K562 (cell line): ENCODE results near the gene MIDN. TPM values are rescaled to one million over a fixed set of nuclear protein-coding genes. Genes with fewer than 3 reads are reported as not detected.

Experiments used
- ARID3B ChIP-seq: fragments of 250-450 bp; sonication (Bioruptor Pico); IDR thresholded peaks from 2 replicates; pipeline ENCODE4 v1.4.0; 2020; ENCODE audit warnings: borderline replicate concordance
- BCOR ChIP-seq: fragments of 450-650 bp; IDR thresholded peaks from 2 replicates; pipeline ENCODE4 v1.6.1; 2016
- CHCHD3 ChIP-seq: fragments of 250-450 bp; sonication (Bioruptor Pico); IDR thresholded peaks from 2 replicates; pipeline ENCODE4 v2.1.2; 2022; ENCODE audit warnings: mild to moderate bottlenecking
- CHD2 ChIP-seq: IDR thresholded peaks from 2 replicates; pipeline ENCODE4 v1.6.1; 2011; ENCODE audit warnings: low read depth, low read length
- DDX20 ChIP-seq: fragments of 450-650 bp; IDR thresholded peaks from 2 replicates; pipeline ENCODE4 v1.6.1; 2016; ENCODE audit warnings: missing genetic modification characterization, low read depth, mild to moderate bottlenecking, missing compliant biosample characterization, moderate library complexity
- HMBOX1 ChIP-seq: sonication (generic); IDR thresholded peaks from 2 replicates; pipeline ENCODE4 v1.6.1; 2016
- MEF2D ChIP-seq: conservative IDR thresholded peaks from 2 replicates; pipeline ENCODE4 v1.6.1; 2016; ENCODE audit warnings: low read depth, missing genetic modification characterization, missing compliant biosample characterization
- PRDM10 ChIP-seq: fragments of 450-650 bp; IDR thresholded peaks from 2 replicates; pipeline ENCODE4 v1.6.1; 2018; ENCODE audit not compliant: partially characterized antibody
- SMAD4 ChIP-seq: fragments of 250-450 bp; sonication (Bioruptor Pico); conservative IDR thresholded peaks from 2 replicates; pipeline ENCODE4 v1.8.0; 2021; ENCODE audit warnings: inconsistent platforms, mild to moderate bottlenecking, moderate library complexity
- TEAD1 ChIP-seq, 2 experiments: fragments of 450-650 bp in 1 of 2; sonication (generic) in 1 of 2; formaldehyde crosslinking; IDR thresholded peaks; 2 replicates each; pipeline versions ENCODE4 v1.4.0 to v1.8.0; 2020 to 2022; ENCODE audit warnings: mild to moderate bottlenecking in 2 of 2, missing genetic modification reagents in 1 of 2
- USF2 ChIP-seq: sonication (generic); formaldehyde crosslinking; IDR thresholded peaks from 2 replicates; pipeline ENCODE4 v1.5.0; 2020; ENCODE audit warnings: missing genetic modification reagents
- ZBTB1 ChIP-seq: sonication (generic); formaldehyde crosslinking; IDR thresholded peaks from 2 replicates; pipeline ENCODE4 v1.8.1; 2023; ENCODE audit warnings: missing genetic modification reagents, low read depth, mild to moderate bottlenecking, borderline replicate concordance
- ZHX1 ChIP-seq: fragments of 150-350 bp; conservative IDR thresholded peaks from 2 replicates; pipeline ENCODE4 v1.6.1; 2014; ENCODE audit warnings: low read length
- ZNF561 ChIP-seq: fragments of 450-650 bp; formaldehyde crosslinking; conservative IDR thresholded peaks from 2 replicates; pipeline ENCODE4 v1.4.0; 2020; ENCODE audit warnings: mild to moderate bottlenecking, moderate library complexity
- ZNF586 ChIP-seq: fragments of 450-650 bp; formaldehyde crosslinking; conservative IDR thresholded peaks from 2 replicates; pipeline ENCODE4 v1.4.0; 2020; ENCODE audit warnings: mild to moderate bottlenecking, moderate library complexity
- ZNF707 ChIP-seq: fragments of 250-450 bp; sonication (Bioruptor Pico); conservative IDR thresholded peaks from 2 replicates; pipeline ENCODE4 v1.8.0; 2022; ENCODE audit warnings: inconsistent platforms, mild to moderate bottlenecking, moderate library complexity
- ZNF77 ChIP-seq: fragments of 250-450 bp; sonication (Bioruptor Pico); IDR thresholded peaks from 2 replicates; pipeline ENCODE4 v1.5.0; 2020
- polyA plus RNA-seq, 8 experiments: library from polyadenylated mRNA; depleted of rRNA in 4 of 8; stranded (reverse) in 5 of 8; unstranded in 3 of 8; fragments of >200 nt; fragmentation: Nextera tagmentation in 2 of 8; fragmentation: Illumina TruSeq in 1 of 8; extraction: Ambion mirVana in 2 of 8; extraction: Trizol in 1 of 8; gene quantifications; 2 replicates each; pipeline versions ENCODE4 v1.2.1 to v1.2.3, GENCODE V29; 2011 to 2014; ENCODE audit warnings: inconsistent platforms in 1 of 8, missing spikeins in 1 of 8
- total RNA-seq, 7 experiments: library from RNA; depleted of rRNA in 6 of 7; stranded (reverse); fragments of >200 nt in 6 of 7; fragmentation: Illumina TruSeq in 2 of 7; extraction: Trizol in 2 of 7; gene quantifications; 2 replicates each; pipeline versions ENCODE4 v1.2.1 to v1.2.3, GENCODE V29; 2011 to 2021; ENCODE audit warnings: low replicate concordance in 1 of 7

MIDN gene
- total and polyA plus RNA-seq, 9 of the 15 experiments (the other 6 are each of a cell fraction or from before 2014, with no cell fraction given): 0.17 to 120 (median 10.1) TPM

GRCh38 chr19:1253514-1254080 lies 5.2 kb downstream of the MIDN start (continued):
- TF ChIP-seq PRDM10 (no peak), BCOR (peak; percentile 67), CHCHD3 (no peak), ZNF77 (CRISPR knock-in tag) (no peak), DDX20 (tag) (no peak), SMAD4 (no peak), ZBTB1 (CRISPR knock-in tag) (no peak), HMBOX1 (no peak), ARID3B (CRISPR knock-in tag) (no peak), ZNF586 (CRISPR knock-in tag) (no peak), ZNF707 (CRISPR knock-in tag) (no peak), MEF2D (tag) (no peak), CHD2 (no peak), TEAD1 (CRISPR knock-in tag; IDR thresholded peaks at IDR 0.05) (0 out of 4 replicates have a peak, but pooled peaks of 1 of the 2 experiments have one; percentile 19), USF2 (CRISPR knock-in tag) (no peak), ZHX1 (no peak), ZNF561 (no peak)
